Measurements from ENCODE around the gene FRMD6. TPM values are rescaled to one million over a fixed set of nuclear protein-coding genes. Genes with fewer than 3 reads are reported as not detected.

FRMD6 gene
- total RNA-seq, 1 experiment from 2014 or later = 9.6 TPM

GRCh38 chr14:51657762-51658161, 6.1 kb downstream of the FRMD6 start:
- Histone ChIP-seq H2BK12ac (ENCODE audit: insufficient read length, low read depth, low read length) (no peak overlapping the region), H4K5ac (ENCODE audit: insufficient read length, low read depth, low read length) (no peak overlapping the region), H3K4me1 (ENCODE audit: insufficient read depth, low read length) (peaks cover 10% of the 10 kb centered on the region; the same call in 1 of the 2 replicates), H3K4me2 (ENCODE audit: insufficient read depth, insufficient read length, low read length) (no peak overlapping the region), H2AK5ac (ENCODE audit: insufficient read length, low read length) (no peak overlapping the region), H3K79me2 (ENCODE audit: insufficient read depth, low read length) (peaks cover 3% of the 10 kb centered on the region; the same call in 1 of the 2 replicates), H3K14ac (ENCODE audit: insufficient read depth, low read length) (no peak overlapping the region; the same call in 1 of the 2 replicates), H3K9ac (ENCODE audit: extremely low read depth, insufficient read length, low read length) (no peak overlapping the region), H3K23me2 (ENCODE audit: insufficient read length, low read depth, low read length, poor library complexity, severe bottlenecking) (peaks cover 5% of the 10 kb centered on the region), H4K8ac (replicated peaks; ENCODE audit: insufficient read length, low read depth, low read length) (no peak overlapping the region), H2BK120ac (ENCODE audit: low read depth, low read length, poor library complexity, severe bottlenecking) (no peak overlapping the region), H3K23ac (ENCODE audit: insufficient read length, low read depth, low read length) (no peak overlapping the region), H3K27ac (ENCODE audit: insufficient read length, low read depth, low read length) (no peak overlapping the region), H2BK5ac (ENCODE audit: insufficient read length, low read length) (no peak overlapping the region), H4K91ac (ENCODE audit: insufficient read length, low read depth, low read length) (no peak overlapping the region), H3K4ac (ENCODE audit: low read depth, low read length) (no peak overlapping the region), H3K27me3 (ENCODE audit: insufficient read depth, low read length) (no peaks in the 10 kb centered on the region), H2AFZ (ENCODE audit: low read length) (no peak overlapping the region), H3K18ac (ENCODE audit: insufficient read length, low read depth, low read length) (no peak overlapping the region), H3K56ac (ENCODE audit: insufficient read length, low read depth, low read length) (no peak overlapping the region), H4K20me1 (ENCODE audit: control insufficient read depth, insufficient read depth, insufficient read length) (no peaks in the 10 kb centered on the region), H2BK20ac (ENCODE audit: low read depth, low read length, poor library complexity, severe bottlenecking) (no peak overlapping the region), H3T11ph (ENCODE audit: low read length) (no peak overlapping the region), H3K79me1 (ENCODE audit: insufficient read depth, low read depth, low read length, poor library complexity, severe bottlenecking) (no peaks in the 10 kb centered on the region), H3K9me3 (ENCODE audit: control insufficient read depth, low read depth, low read length) (no peaks in the 10 kb centered on the region), H2BK15ac (ENCODE audit: low read depth, low read length) (no peak overlapping the region)
- no peak overlapping the region for H3K4me3 Mint-ChIP-seq
- TF ChIP-seq, protein P1, sequence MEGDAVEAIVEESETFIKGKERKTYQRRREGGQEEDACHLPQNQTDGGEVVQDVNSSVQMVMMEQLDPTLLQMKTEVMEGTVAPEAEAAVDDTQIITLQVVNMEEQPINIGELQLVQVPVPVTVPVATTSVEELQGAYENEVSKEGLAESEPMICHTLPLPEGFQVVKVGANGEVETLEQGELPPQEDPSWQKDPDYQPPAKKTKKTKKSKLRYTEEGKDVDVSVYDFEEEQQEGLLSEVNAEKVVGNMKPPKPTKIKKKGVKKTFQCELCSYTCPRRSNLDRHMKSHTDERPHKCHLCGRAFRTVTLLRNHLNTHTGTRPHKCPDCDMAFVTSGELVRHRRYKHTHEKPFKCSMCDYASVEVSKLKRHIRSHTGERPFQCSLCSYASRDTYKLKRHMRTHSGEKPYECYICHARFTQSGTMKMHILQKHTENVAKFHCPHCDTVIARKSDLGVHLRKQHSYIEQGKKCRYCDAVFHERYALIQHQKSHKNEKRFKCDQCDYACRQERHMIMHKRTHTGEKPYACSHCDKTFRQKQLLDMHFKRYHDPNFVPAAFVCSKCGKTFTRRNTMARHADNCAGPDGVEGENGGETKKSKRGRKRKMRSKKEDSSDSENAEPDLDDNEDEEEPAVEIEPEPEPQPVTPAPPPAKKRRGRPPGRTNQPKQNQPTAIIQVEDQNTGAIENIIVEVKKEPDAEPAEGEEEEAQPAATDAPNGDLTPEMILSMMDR (conservative IDR thresholded peaks at IDR 0.05) = no peak
- no peaks in the 10 kb centered on the region for H3K27me3 Mint-ChIP-seq (ENCODE audit: low read depth)
- no peak overlapping the region for H3K27ac Mint-ChIP-seq
- DNase-seq = no peak
- no peaks in the 10 kb centered on the region for H3K36me3 Mint-ChIP-seq (ENCODE audit: insufficient read depth in 1 of 3, low read depth in 3 of 3)
- H3K4me1 Mint-ChIP-seq = peaks cover 25 to 29% of the 10 kb centered on the region in 2 experiments
- WGBS (ENCODE audit: extremely low coverage, insufficient read length, low lambda C conversion rate) = no CpG with 5 or more reads among the region's 1 CpG
- H3K9me3 Mint-ChIP-seq = no peaks in the 10 kb centered on the region; a peak in 1 of 5 replicates

All from H9 (cell line).